Lung (tissue), 12 donors: ENCODE results near the gene MEF2C. TPM values are rescaled to one million over a fixed set of nuclear protein-coding genes. Genes with fewer than 3 reads are reported as not detected.

ENCODE experiments used
- ATAC-seq: fragments of 200-7000 bp; cut with Tn5 transposase; one replicate; pipeline ENCODE4 v1.9.1; 2020; ENCODE audit warnings: moderate number of reproducible peaks; ENCODE audit not compliant: insufficient read depth, low FRiP score
- DNase-seq, 3 donors: peaks; one replicate each; pipeline ENCODE4 v3.0.0-alpha.2; 2013 to 2017
- H3K27ac ChIP-seq, 2 donors: one replicate each; pipeline ENCODE4 v1.5.1; 2013; ENCODE audit warnings: mild to moderate bottlenecking in 2 of 2, moderate library complexity in 2 of 2, control low read depth in 1 of 2, inconsistent platforms in 1 of 2, low read depth in 1 of 2, low read length in 1 of 2
- H3K27me3 ChIP-seq, 3 donors: one replicate each; pipeline ENCODE4 v1.5.1; 2013; ENCODE audit warnings: low read length in 2 of 3; ENCODE audit not compliant: control insufficient read depth in 3 of 3, insufficient read depth in 3 of 3
- H3K36me3 ChIP-seq, 4 donors: one replicate each; pipeline ENCODE4 v1.5.1; 2013; ENCODE audit warnings: low read length in 4 of 4, mild to moderate bottlenecking in 1 of 4, moderate library complexity in 1 of 4; ENCODE audit not compliant: control insufficient read depth in 4 of 4, insufficient read depth in 4 of 4
- H3K4me1 ChIP-seq, 5 donors: one replicate each; pipeline ENCODE4 v1.5.1; 2013; ENCODE audit warnings: low read length in 5 of 5, mild to moderate bottlenecking in 2 of 5, moderate library complexity in 1 of 5; ENCODE audit not compliant: control insufficient read depth in 5 of 5, insufficient read depth in 5 of 5
- H3K4me3 ChIP-seq: one replicate; pipeline ENCODE4 v1.5.1; 2013; ENCODE audit warnings: mild to moderate bottlenecking, control low read depth, moderate library complexity
- H3K9ac ChIP-seq, 2 donors: one replicate each; pipeline ENCODE4 v1.5.1; 2013; ENCODE audit warnings: low read length in 2 of 2, control low read depth in 1 of 2; ENCODE audit not compliant: insufficient read depth in 1 of 2
- H3K9me3 ChIP-seq, 4 donors: one replicate each; pipeline ENCODE4 v1.5.1; 2013; ENCODE audit warnings: low read length in 3 of 4, mild to moderate bottlenecking in 1 of 4, moderate library complexity in 1 of 4; ENCODE audit not compliant: control insufficient read depth in 4 of 4, insufficient read depth in 3 of 4
- WGBS, 2 donors: extraction: QIAGEN DNeasy Blood & Tissue Kit; methylation state at CpG; one replicate each; pipeline ENCODE4 v1.1.7; 2013; 5-methylcytosine and 5-hydroxymethylcytosine counted together
- polyA plus RNA-seq, 2 donors: library from polyadenylated mRNA; stranded (reverse); fragments of 200-250 nt; gene quantifications; one replicate each; pipeline ENCODE4 v1.2.1, GENCODE V29; 2013
- total RNA-seq, 2 donors: library from RNA; depleted of rRNA in 1 of 2; stranded (reverse); fragments of >200 nt in 1 of 2; gene quantifications; one replicate each; pipeline ENCODE4 v1.2.1, GENCODE V29; 2014 to 2021
- TF ChIP-seq, protein P1 (sequence below): IDR thresholded peaks from 2 replicates; pipeline ENCODE4 v1.5.1; 2012; ENCODE audit warnings: mild to moderate bottlenecking; ENCODE audit errors: control extremely low read depth, extremely low read depth
- donor health status: control.
- donor health status: control.
- donor health status: Bipolar disorder and iron deficiency.
- donor health status: healthy.
- donor health status: DM: yes; HTN: yes; CAD: no.

Gene MEF2C
- total and polyA plus RNA-seq, 4 donors: 9.1 to 138 (median 28.8) TPM

DNA sequence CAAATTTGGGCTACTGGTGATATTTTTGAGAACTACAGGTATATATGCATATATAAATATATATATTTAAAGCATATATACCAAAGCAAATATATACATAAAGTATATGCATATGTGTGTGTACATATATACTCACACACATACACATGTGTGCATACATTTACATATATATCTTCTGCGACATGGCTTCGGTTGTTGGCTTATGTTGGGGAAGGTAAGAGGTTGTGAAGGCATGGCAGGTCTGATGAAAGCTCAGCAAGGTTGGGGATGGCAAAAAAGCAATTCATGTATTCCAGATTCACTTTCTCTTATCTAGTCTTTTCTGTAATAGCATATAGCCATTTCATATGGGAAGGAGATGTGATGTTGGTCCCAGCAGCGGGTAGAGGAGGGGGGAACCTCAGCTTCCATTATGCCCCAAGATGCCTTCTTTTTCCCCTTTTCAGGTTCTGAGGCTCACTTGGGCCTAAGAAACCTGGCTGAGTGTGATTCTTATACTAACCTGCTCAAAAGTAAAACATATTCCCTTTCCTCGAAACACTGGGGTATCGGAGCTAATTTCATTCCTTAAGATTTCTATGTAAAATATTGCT, 201.7 kb downstream of the MEF2C start:
- Histone ChIP-seq H3K27me3 (peaks cover 16 to 95% (median 91%) of the 10 kb centered on the region in 3 donors), H3K4me3 (no peak overlapping the region), H3K27ac (no peak overlapping the region), H3K9me3 (peaks cover 0 to 13% (median 0%) of the 10 kb centered on the region in 4 donors), H3K9ac (no peak overlapping the region), H3K36me3 (no peaks in the 10 kb centered on the region), H3K4me1 (peaks cover 0 to 15% (median 0%) of the 10 kb centered on the region in 5 donors)
- ATAC-seq: no peak
- WGBS, 2 donors: 33 to 35% methylated on average over 5 of the region's 5 CpGs
- DNase-seq: no peak
- TF ChIP-seq, protein P1, sequence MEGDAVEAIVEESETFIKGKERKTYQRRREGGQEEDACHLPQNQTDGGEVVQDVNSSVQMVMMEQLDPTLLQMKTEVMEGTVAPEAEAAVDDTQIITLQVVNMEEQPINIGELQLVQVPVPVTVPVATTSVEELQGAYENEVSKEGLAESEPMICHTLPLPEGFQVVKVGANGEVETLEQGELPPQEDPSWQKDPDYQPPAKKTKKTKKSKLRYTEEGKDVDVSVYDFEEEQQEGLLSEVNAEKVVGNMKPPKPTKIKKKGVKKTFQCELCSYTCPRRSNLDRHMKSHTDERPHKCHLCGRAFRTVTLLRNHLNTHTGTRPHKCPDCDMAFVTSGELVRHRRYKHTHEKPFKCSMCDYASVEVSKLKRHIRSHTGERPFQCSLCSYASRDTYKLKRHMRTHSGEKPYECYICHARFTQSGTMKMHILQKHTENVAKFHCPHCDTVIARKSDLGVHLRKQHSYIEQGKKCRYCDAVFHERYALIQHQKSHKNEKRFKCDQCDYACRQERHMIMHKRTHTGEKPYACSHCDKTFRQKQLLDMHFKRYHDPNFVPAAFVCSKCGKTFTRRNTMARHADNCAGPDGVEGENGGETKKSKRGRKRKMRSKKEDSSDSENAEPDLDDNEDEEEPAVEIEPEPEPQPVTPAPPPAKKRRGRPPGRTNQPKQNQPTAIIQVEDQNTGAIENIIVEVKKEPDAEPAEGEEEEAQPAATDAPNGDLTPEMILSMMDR: no peak

DNA sequence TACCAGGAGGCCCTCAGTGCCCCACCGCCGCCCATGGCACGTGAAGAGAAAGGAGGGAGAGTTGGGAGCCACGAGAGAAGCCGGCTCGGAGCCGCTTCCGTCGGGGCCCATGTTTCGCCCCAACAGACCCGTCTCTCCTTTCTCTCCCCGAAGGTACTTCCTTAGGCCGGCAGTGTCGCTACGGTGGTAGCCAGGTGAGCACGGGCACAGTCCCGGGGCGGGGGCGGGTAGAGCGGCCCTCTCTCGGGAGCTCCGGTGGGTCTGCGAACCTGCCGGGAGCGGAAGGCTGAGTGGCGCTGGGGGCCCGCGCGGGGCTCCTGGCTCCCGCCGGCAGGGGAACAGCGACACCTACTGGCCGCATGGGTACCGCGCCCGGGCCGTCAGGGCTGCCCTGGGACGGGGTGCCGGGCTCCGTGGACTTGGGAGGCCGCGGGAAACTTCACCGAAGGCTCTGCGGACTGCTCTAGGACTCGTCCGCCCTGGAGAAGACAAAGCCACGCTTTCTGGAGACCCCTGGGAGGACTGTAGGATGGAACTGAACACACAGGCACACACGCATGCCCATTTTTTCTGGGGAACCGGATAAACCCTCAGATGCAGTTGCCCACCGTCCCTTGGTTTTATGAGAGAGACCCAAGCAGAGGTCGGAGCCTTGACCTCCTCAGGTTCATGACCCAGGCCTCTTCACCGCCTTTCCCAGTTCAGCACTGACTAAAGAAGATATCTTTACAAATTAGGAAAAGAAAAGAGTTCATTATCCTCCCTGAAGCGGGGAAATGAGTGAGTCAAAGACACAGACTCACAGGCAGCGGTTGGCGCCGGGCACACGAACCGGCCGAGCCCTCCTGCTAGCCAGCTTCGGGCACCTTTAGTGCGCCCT, 202.5 kb downstream of the MEF2C start:
- Histone ChIP-seq H3K4me3 (no peak overlapping the region), H3K9ac (no peak overlapping the region), H3K27ac (no peak overlapping the region), H3K36me3 (no peaks in the 10 kb centered on the region), H3K4me1 (peaks cover 0 to 19% (median 0%) of the 10 kb centered on the region in 5 donors), H3K9me3 (peaks cover 0 to 15% (median 0%) of the 10 kb centered on the region in 4 donors), H3K27me3 (peaks cover 16 to 94% (median 90%) of the 10 kb centered on the region in 3 donors)
- TF ChIP-seq, protein P1: peak; percentile 67
- WGBS, 2 donors: 2 to 3% methylated on average over 59 to 61 of the region's 61 CpGs
- DNase-seq (peak; percentile 65 to 82 (median 70)), ATAC-seq (peak; percentile 86)

DNA sequence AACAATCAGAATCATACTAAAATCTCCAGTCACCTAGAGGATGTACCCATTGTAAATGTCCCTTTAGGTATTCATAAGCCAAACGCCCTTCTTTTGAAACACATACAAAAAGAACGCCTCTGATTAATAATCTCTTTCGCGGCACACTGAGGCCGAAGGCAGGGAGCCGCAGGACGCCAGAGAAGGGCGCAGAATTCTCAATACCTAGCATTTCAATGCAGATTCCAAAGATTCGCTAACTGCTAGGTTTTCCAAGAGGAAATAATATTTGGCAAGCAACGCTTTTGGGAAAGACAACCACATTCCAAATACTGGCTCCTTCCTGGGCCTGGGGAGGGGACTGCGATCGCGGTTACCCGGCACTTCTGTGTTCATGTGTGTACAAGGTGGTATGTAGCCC, 203.3 kb downstream of the MEF2C start:
- TF ChIP-seq, protein P1: no peak
- ATAC-seq (no peak), DNase-seq (peak in 1 of 3 donors; percentile 37)
- Histone ChIP-seq H3K27me3 (peaks cover 16 to 93% (median 90%) of the 10 kb centered on the region in 3 donors), H3K4me3 (no peak overlapping the region), H3K9me3 (peaks cover 0 to 14% (median 0%) of the 10 kb centered on the region in 4 donors), H3K36me3 (no peaks in the 10 kb centered on the region), H3K4me1 (peaks cover 0 to 21% (median 8%) of the 10 kb centered on the region in 5 donors), H3K9ac (no peak overlapping the region), H3K27ac (no peak overlapping the region)
- 10 to 15% methylated on average over 14 of the region's 14 CpGs for WGBS, 2 donors
